ENCODE data around the gene ACP3. TPM values are rescaled to one million over a fixed set of nuclear protein-coding genes. Genes with fewer than 3 reads are reported as not detected.

The ACP3 gene, protein sequence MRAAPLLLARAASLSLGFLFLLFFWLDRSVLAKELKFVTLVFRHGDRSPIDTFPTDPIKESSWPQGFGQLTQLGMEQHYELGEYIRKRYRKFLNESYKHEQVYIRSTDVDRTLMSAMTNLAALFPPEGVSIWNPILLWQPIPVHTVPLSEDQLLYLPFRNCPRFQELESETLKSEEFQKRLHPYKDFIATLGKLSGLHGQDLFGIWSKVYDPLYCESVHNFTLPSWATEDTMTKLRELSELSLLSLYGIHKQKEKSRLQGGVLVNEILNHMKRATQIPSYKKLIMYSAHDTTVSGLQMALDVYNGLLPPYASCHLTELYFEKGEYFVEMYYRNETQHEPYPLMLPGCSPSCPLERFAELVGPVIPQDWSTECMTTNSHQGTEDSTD
- total RNA-seq (10 to 100 TPM in 4 of 9 donors, 1 to 10 TPM in 5; 3.1 to 30.8 (median 9.8) TPM), polyA plus RNA-seq (1 to 10 TPM in 1 of 3 donors, under 1 TPM in 2; 0.48 to 5.1 (median 0.91) TPM)
- long read RNA-seq, donor 1, partial matches to known transcripts: 0 of 1 reads
- long read RNA-seq, donor 1, other reads (novel, unspliced or antisense): 0 of 1 reads
- long read RNA-seq, donor 2, partial matches to known transcripts: 0 of 2 reads
- long read RNA-seq, donor 2, other reads (novel, unspliced or antisense): 0 of 2 reads
- long read RNA-seq, donor 3, partial matches to known transcripts: 0 of 3 reads
- long read RNA-seq, donor 3, other reads (novel, unspliced or antisense): 0 of 3 reads
- long read RNA-seq, donor 4, partial matches to known transcripts: 1 of 4 reads
- long read RNA-seq, donor 4, other reads (novel, unspliced or antisense): 1 of 4 reads
- long read RNA-seq, donor 5, partial matches to known transcripts: 0 of 6 reads
- long read RNA-seq, donor 5, other reads (novel, unspliced or antisense): 0 of 6 reads
- long read RNA-seq, donor 6, partial matches to known transcripts: 0 of 4 reads
- long read RNA-seq, donor 6, other reads (novel, unspliced or antisense): 1 of 4 reads
- long read RNA-seq, donor 7: 0 reads
- long read RNA-seq, donor 8, partial matches to known transcripts: 0 of 1 reads
- long read RNA-seq, donor 8, other reads (novel, unspliced or antisense): 0 of 1 reads
- long read RNA-seq, donor 9, partial matches to known transcripts: 0 of 2 reads
- long read RNA-seq, donor 9, other reads (novel, unspliced or antisense): 0 of 2 reads
- long read RNA-seq, donor 10: 0 reads

DNA sequence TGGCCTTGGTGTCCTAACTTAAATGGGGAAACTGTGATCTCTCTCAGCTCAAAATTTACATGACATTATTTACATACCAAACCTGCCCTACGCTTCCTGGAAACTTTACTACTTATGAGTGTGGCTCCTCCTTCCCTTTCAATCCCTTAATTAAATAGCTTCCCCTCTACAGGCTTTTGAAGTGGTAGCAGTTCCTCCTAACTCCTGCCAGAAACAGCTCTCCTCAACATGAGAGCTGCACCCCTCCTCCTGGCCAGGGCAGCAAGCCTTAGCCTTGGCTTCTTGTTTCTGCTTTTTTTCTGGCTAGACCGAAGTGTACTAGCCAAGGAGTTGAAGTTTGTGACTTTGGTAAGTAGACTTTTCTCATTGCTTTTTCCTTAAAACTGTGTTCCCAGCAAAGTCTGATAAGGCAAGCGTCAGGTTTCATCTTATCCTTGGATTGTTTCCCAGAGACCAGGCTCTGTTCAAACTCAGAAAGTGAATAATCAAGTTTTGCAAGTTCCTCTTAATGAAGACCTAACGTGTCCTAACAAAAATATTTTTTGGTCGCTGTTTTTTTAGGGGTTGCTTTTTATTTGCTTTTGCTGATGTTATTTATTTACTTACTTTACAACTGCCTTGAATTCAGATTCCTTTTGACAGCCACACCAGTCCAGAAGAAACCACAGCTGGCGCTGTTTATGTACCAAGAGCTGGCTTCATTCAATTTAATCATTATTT is at the start of gene ACP3:
TSS of gene ACP3 (plus strand) at position 179 of the 720 bp plus-strand sequence. CDS start at position 229, 50 bp downstream.
- intact Hi-C loops (cut with DNase I): no loop called here

DNA sequence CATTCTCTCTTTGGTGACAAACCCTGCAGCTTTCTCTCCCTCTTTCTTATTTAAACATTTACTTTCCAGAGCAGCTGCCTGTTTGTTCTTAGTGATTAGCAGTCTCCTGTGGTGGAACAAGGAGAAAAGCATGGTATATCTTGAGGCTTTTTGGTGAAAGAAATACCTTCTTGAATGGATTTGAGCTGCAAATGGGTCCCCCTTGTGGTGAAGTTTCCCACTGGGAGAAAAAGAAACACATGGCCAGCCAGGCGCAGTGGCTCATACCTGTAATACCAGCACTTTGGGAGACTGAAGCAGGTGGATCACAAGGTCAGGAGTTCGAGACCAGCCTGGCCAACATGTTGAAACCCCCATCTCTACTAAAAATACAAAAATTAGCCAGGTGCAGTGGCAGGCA is 48.3 kb upstream of the ACP3 start:
- Histone ChIP-seq H3K9me3 (replicated peaks in 1 of 3) (peaks cover 0 to 3% (median 0%) of the 10 kb centered on the region in 3 donors), H3K27ac (no peak overlapping the region), H3K4me3 (no peak overlapping the region), H3K4me1 (replicated peaks in 1 of 2) (no peaks in the 10 kb centered on the region), H3K27me3 (no peaks in the 10 kb centered on the region), H3K36me3 (replicated peaks in 1 of 2) (no peaks in the 10 kb centered on the region)
- peak in 4 of 7 donors; percentile 27 to 57 (median 40) for DNase-seq
- TF ChIP-seq POLR2A (IDR thresholded peaks at IDR 0.05): no peak
- TF ChIP-seq CTCF (IDR thresholded peaks at IDR 0.05): peak in 5 of 6 experiments; percentile 29 to 40 (median 30)
- intact Hi-C loops (cut with DNase I): loop anchor here in 1 of 2 donors (5.0 kb wide), 1 partner anchor 68 kb away; no protein-coding TSS in a partner anchor
- WGBS, 4 donors: 56 to 80% (median 69%) methylated on average over 2 of the region's 2 CpGs

More for the DNA sequence above, at the start of gene ACP3:
- peak within 1 kb of the TSS; percentile 80 to 95 (median 87) for H3K27ac ChIP-seq
- WGBS, 4 donors: 10 to 15% (median 11%) methylated on average over 6 of the region's 6 CpGs
- peaks cover 22 to 35% of the 10 kb centered on the region in 2 donors for H3K4me1 ChIP-seq (replicated peaks in 1 of 2)
- no peaks in the 10 kb centered on the region for H3K9me3 ChIP-seq (replicated peaks in 1 of 3)
- no peaks in the 10 kb centered on the region for H3K27me3 ChIP-seq
- H3K4me3 ChIP-seq: peak within 1 kb of the TSS in 1 of 4 donors; percentile 33
- peak; percentile 26 to 73 (median 49) for DNase-seq
- H3K36me3 ChIP-seq (replicated peaks in 1 of 2): no peaks in the 10 kb centered on the region
- peak in 1 of 6 experiments; percentile 3 for TF ChIP-seq CTCF (IDR thresholded peaks at IDR 0.05)
- TF ChIP-seq POLR2A (IDR thresholded peaks at IDR 0.05): peak in 1 of 2 donors; percentile 40

GRCh38 chr3:132273036-132273435 is 44.2 kb upstream of the ACP3 start:
- no peaks in the 10 kb centered on the region for H3K4me1 ChIP-seq (replicated peaks in 1 of 2)
- TF ChIP-seq CTCF (IDR thresholded peaks at IDR 0.05) (no peak), POLR2A (IDR thresholded peaks at IDR 0.05) (no peak)
- intact Hi-C loops (cut with DNase I): no loop called here
- no peak overlapping the region for H3K4me3 ChIP-seq
- 61 to 74% (median 66%) methylated on average over 4 to 6 of the region's 6 CpGs for WGBS, 4 donors
- H3K36me3 ChIP-seq (replicated peaks in 1 of 2): no peaks in the 10 kb centered on the region
- DNase-seq: no peak
- H3K27me3 ChIP-seq: no peaks in the 10 kb centered on the region
- no peak overlapping the region for H3K27ac ChIP-seq
- peaks cover 0 to 3% (median 0%) of the 10 kb centered on the region in 3 donors for H3K9me3 ChIP-seq (replicated peaks in 1 of 3)
